COR-L47 (cell line): Measurements from ENCODE around the gene MBOAT2.
A peak's percentile ranks its signal among the peaks of the same experiment; 100 is the strongest.

ENCODE experiments used
- DNase-seq: peaks from one replicate; lab custom pipeline; 2025; lab: John Stamatoyannopoulos, UW

MBOAT2 gene

GRCh38 chr2:8858910-8859309, 144.6 kb downstream of the MBOAT2 start:
- DNase-seq = no peak

- no peak for DNase-seq
Observed at GRCh38 chr2:8858264-8858663, 145.2 kb downstream of the MBOAT2 start.

- no peak for DNase-seq
Observed at GRCh38 chr2:8857709-8858108, 145.8 kb downstream of the MBOAT2 start.

- no peak for DNase-seq
Observed at GRCh38 chr2:8856176-8856575, 147.3 kb downstream of the MBOAT2 start.

GRCh38 chr2:8855010-8855409, 148.5 kb downstream of the MBOAT2 start:
- DNase-seq = no peak

- no peak for DNase-seq
Observed at GRCh38 chr2:8853426-8853825, 150.1 kb downstream of the MBOAT2 start.

GRCh38 chr2:8851811-8852560, 151.5 kb downstream of the MBOAT2 start:
- no peak for DNase-seq

- DNase-seq = no peak
Observed at GRCh38 chr2:8850845-8851487, 152.5 kb downstream of the MBOAT2 start.

- DNase-seq = no peak
Observed at GRCh38 chr2:8849327-8849726, 154.2 kb downstream of the MBOAT2 start.

GRCh38 chr2:8848328-8849100, 155.0 kb downstream of the MBOAT2 start:
- no peak for DNase-seq

- no peak for DNase-seq
Observed at GRCh38 chr2:8847400-8847799, 156.1 kb downstream of the MBOAT2 start.

GRCh38 chr2:8841932-8842331, 161.6 kb downstream of the MBOAT2 start:
- DNase-seq = no peak

GRCh38 chr2:8840475-8841091, 162.9 kb downstream of the MBOAT2 start:
- DNase-seq = no peak

- DNase-seq = no peak
Observed at GRCh38 chr2:8839189-8839965, 164.1 kb downstream of the MBOAT2 start.

GRCh38 chr2:8837795-8838140, 165.7 kb downstream of the MBOAT2 start:
- no peak for DNase-seq

- DNase-seq = peak; percentile 71
Observed at GRCh38 chr2:8836971-8837794, 166.3 kb downstream of the MBOAT2 start, which contains the start of gene KIDINS220. TSS of gene KIDINS220 (minus strand) at chr2:8837613. CDS start at chr2:8827093, 10,520 bp downstream.

- DNase-seq = no peak
Observed at GRCh38 chr2:8835279-8835678, 168.2 kb downstream of the MBOAT2 start.

GRCh38 chr2:8833853-8834252, 169.6 kb downstream of the MBOAT2 start:
- DNase-seq = no peak

- DNase-seq = no peak
Observed at GRCh38 chr2:8831516-8831915, 172.0 kb downstream of the MBOAT2 start.

- no peak for DNase-seq
Observed at GRCh38 chr2:8827729-8828128, 175.8 kb downstream of the MBOAT2 start.

- no peak for DNase-seq
Observed at GRCh38 chr2:8822218-8822617, 181.3 kb downstream of the MBOAT2 start.
